ENCODE results near the gene CAMK1D. TPM values are rescaled to one million over a fixed set of nuclear protein-coding genes. Genes with fewer than 3 reads are reported as not detected.

Gene CAMK1D
- total and polyA plus RNA-seq, 2 of the 8 experiments (the other 6 are each of a cell fraction or from before 2014, with no cell fraction given) = 3.5 to 10.6 TPM

DNA sequence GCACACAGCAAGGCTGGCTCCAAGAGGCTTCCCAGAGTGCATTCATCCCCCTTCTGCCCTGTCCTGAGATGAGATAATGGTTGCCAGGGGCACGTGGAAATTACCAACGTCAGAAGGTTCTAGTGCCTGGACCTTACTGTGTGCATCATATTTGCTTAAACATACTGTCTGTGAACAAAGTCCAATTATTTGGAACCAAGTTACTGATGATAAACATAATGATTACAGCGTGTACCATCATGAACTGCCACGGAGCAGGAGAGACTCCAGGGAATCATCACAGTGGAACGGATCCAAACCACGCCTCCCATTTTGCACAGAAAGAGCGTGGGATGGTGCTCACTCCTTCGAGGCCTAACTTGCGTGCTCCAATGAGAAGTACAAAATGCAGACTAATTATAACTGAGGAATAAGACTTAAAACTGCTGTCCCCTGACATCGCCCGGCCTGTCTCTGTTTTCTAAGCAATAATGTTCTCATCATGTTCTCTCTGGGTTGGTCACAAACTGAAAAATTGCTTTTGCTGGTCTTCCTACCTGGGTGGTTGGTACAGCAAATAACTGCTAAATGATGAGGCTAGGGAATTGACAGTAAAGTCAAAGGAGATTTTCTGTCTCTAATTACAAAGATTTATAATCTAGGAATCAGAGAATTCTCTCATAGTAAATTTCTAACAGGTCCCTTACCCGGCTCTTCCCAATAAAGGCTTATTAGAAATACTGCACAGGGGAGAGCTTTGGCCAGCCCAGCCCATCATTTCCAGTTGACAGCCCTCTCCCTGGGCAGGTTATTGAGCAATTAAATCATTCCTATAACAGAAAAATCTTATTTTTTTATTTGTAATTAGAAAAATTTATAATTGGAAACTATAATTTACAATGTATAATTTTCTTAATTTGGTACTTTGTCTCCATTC is 182.2 kb downstream of the CAMK1D start (continued):
- TF ChIP-seq, protein P1, sequence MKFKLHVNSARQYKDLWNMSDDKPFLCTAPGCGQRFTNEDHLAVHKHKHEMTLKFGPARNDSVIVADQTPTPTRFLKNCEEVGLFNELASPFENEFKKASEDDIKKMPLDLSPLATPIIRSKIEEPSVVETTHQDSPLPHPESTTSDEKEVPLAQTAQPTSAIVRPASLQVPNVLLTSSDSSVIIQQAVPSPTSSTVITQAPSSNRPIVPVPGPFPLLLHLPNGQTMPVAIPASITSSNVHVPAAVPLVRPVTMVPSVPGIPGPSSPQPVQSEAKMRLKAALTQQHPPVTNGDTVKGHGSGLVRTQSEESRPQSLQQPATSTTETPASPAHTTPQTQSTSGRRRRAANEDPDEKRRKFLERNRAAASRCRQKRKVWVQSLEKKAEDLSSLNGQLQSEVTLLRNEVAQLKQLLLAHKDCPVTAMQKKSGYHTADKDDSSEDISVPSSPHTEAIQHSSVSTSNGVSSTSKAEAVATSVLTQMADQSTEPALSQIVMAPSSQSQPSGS (IDR thresholded peaks at IDR 0.05; ENCODE audit: low read length) = no peak
- TF ChIP-seq BRCA1 (IDR thresholded peaks at IDR 0.05; ENCODE audit: low read depth, low read length) = no peak
- TF ChIP-seq RFX5 (IDR thresholded peaks at IDR 0.05; ENCODE audit: borderline replicate concordance, low read depth, low read length) = no peak
- no peak for TF ChIP-seq RBBP5 (IDR thresholded peaks at IDR 0.05; ENCODE audit: borderline replicate concordance, low read depth, low read length)

Measured in H1 (cell line).